ENCODE data around the gene TP53BP2. TPM values are rescaled to one million over a fixed set of nuclear protein-coding genes. Genes with fewer than 3 reads are reported as not detected.
"Not testable (repeated sequence)": the region's sequence is repeated elsewhere in the genome, so short reads cannot be mapped to it uniquely, and the experiment has no call there.

Gene TP53BP2
- 10 to 100 TPM; 46.6 to 56.2 TPM for total RNA-seq

GRCh38 chr1:223845810-223846682, at the start of gene TP53BP2:
TSS of gene TP53BP2 (minus strand) at chr1:223845947. CDS start at chr1:223845680, 267 bp downstream.
- Mint-ChIP-seq H3K4me3 (peak within 1 kb of the TSS; percentile 96), H3K4me1 (peaks cover 44% of the 10 kb centered on the region), H3K27ac (peak within 1 kb of the TSS; percentile 99), H3K36me3 (ENCODE audit: low read depth) (peaks cover 10% of the 10 kb centered on the region), H3K9me3 (ENCODE audit: low read depth) (no peaks in the 10 kb centered on the region), H3K27me3 (no peaks in the 10 kb centered on the region)
- peak; percentile 75 for ATAC-seq
- intact Hi-C loops (cut with DNase I, micrococcal nuclease): loop anchor here (1.0 to 10.0 kb wide), 14 partner anchors 14 to 1134 kb away; partner anchors contain the start of genes AIDA (in 1 of the 2), BROX (in 1 of the 2), CNIH4 (in 1 of the 2) and DEGS1 (in 1 of the 2)
- ChIA-PET CTCF (interaction anchor here (0.5 to 1.5 kb wide), 15 partner anchors 8 to 1276 kb away, joined by 3 to 7 read pairs (median 4); no protein-coding TSS in a partner anchor), POLR2A (interaction anchor here (0.6 to 4.0 kb wide), 8 partner anchors 10 to 150 kb away, joined by 3 to 22 read pairs (median 4); no protein-coding TSS in a partner anchor)
- peak; percentile 91 for DNase-seq

- POLR2A ChIA-PET; ATAC-seq; intact Hi-C loops (cut with DNase I, micrococcal nuclease); H3K36me3 Mint-ChIP-seq (ENCODE audit: low read depth); H3K4me1 Mint-ChIP-seq; H3K27me3 Mint-ChIP-seq; H3K4me3 Mint-ChIP-seq; CTCF ChIA-PET; H3K9me3 Mint-ChIP-seq (ENCODE audit: low read depth); H3K27ac Mint-ChIP-seq; DNase-seq: not testable (repeated sequence)
Measured at GRCh38 chr1:223890494-223890893, 44.7 kb upstream of the TP53BP2 start.

GRCh38 chr1:223889319-223889718, 43.6 kb upstream of the TP53BP2 start:
- intact Hi-C loops (cut with DNase I, micrococcal nuclease); H3K36me3 Mint-ChIP-seq (ENCODE audit: low read depth); H3K27ac Mint-ChIP-seq; CTCF ChIA-PET; DNase-seq; ATAC-seq; H3K27me3 Mint-ChIP-seq; H3K9me3 Mint-ChIP-seq (ENCODE audit: low read depth); POLR2A ChIA-PET; H3K4me1 Mint-ChIP-seq; H3K4me3 Mint-ChIP-seq: not testable (repeated sequence)

- Mint-ChIP-seq H3K4me3 (no peak overlapping the region), H3K9me3 (ENCODE audit: low read depth) (no peaks in the 10 kb centered on the region), H3K27me3 (no peaks in the 10 kb centered on the region), H3K27ac (no peak overlapping the region), H3K4me1 (no peaks in the 10 kb centered on the region), H3K36me3 (ENCODE audit: low read depth) (no peaks in the 10 kb centered on the region)
- ChIA-PET POLR2A (no interaction called here), CTCF (interaction anchor here (1.0 kb wide), 1 partner anchor 446 kb away, joined by 3 read pairs; no protein-coding TSS in a partner anchor)
- DNase-seq: peak; percentile 10
- peak; percentile 51 for ATAC-seq
- intact Hi-C loops (cut with DNase I, micrococcal nuclease): no loop called here
Measured at GRCh38 chr1:223887747-223888418, 42.1 kb upstream of the TP53BP2 start.

GRCh38 chr1:223886516-223886921, 40.8 kb upstream of the TP53BP2 start:
- Mint-ChIP-seq H3K36me3 (ENCODE audit: low read depth) (no peaks in the 10 kb centered on the region), H3K27me3 (no peaks in the 10 kb centered on the region)

GRCh38 chr1:223885614-223886013, 39.9 kb upstream of the TP53BP2 start:
- no peaks in the 10 kb centered on the region for H3K9me3 Mint-ChIP-seq (ENCODE audit: low read depth)
- no peaks in the 10 kb centered on the region for H3K36me3 Mint-ChIP-seq (ENCODE audit: low read depth)
- no peaks in the 10 kb centered on the region for H3K4me1 Mint-ChIP-seq
- ChIA-PET POLR2A (interaction anchor here (0.7 kb wide), 1 partner anchor 670 kb away, joined by 4 read pairs; no protein-coding TSS in a partner anchor), CTCF (no interaction called here)
- no peak for DNase-seq
- intact Hi-C loops (cut with DNase I, micrococcal nuclease): no loop called here
- no peak for ATAC-seq
- no peaks in the 10 kb centered on the region for H3K27me3 Mint-ChIP-seq
- no peak overlapping the region for H3K4me3 Mint-ChIP-seq
- H3K27ac Mint-ChIP-seq: no peak overlapping the region

More at GRCh38 chr1:223886516-223886921, 40.8 kb upstream of the TP53BP2 start:
- no peak overlapping the region for H3K4me3 Mint-ChIP-seq
- CTCF ChIA-PET: interaction anchor here (0.8 kb wide), 1 partner anchor 75 kb away, joined by 3 read pairs; no protein-coding TSS in a partner anchor
- intact Hi-C loops (cut with DNase I, micrococcal nuclease): no loop called here
- ATAC-seq (no peak), DNase-seq (no peak)
- no peaks in the 10 kb centered on the region for H3K4me1 Mint-ChIP-seq
- H3K27ac Mint-ChIP-seq: no peak overlapping the region
- POLR2A ChIA-PET: interaction anchor here (0.7 kb wide), 1 partner anchor 669 kb away, joined by 4 read pairs; no protein-coding TSS in a partner anchor
- H3K9me3 Mint-ChIP-seq (ENCODE audit: low read depth): no peaks in the 10 kb centered on the region

- H3K27me3 Mint-ChIP-seq: no peaks in the 10 kb centered on the region
- H3K36me3 Mint-ChIP-seq (ENCODE audit: low read depth): no peaks in the 10 kb centered on the region
- H3K4me1 Mint-ChIP-seq: no peaks in the 10 kb centered on the region
- ChIA-PET CTCF (interaction anchor here (0.5 kb wide), 1 partner anchor 54 kb away, joined by 3 read pairs; no protein-coding TSS in a partner anchor), POLR2A (no interaction called here)
- intact Hi-C loops (cut with DNase I, micrococcal nuclease): no loop called here
- H3K4me3 Mint-ChIP-seq: no peak overlapping the region
- no peaks in the 10 kb centered on the region for H3K9me3 Mint-ChIP-seq (ENCODE audit: low read depth)
- no peak overlapping the region for H3K27ac Mint-ChIP-seq
- ATAC-seq (no peak), DNase-seq (no peak)
Measured at GRCh38 chr1:223878598-223879325, 33.0 kb upstream of the TP53BP2 start.

- Mint-ChIP-seq H3K36me3 (ENCODE audit: low read depth) (no peaks in the 10 kb centered on the region), H3K9me3 (ENCODE audit: low read depth) (no peaks in the 10 kb centered on the region), H3K27me3 (no peaks in the 10 kb centered on the region), H3K4me1 (no peaks in the 10 kb centered on the region), H3K4me3 (no peak overlapping the region), H3K27ac (no peak overlapping the region)
- CTCF ChIA-PET: no interaction called here
- POLR2A ChIA-PET: no interaction called here
- intact Hi-C loops (cut with DNase I, micrococcal nuclease): no loop called here
- ATAC-seq (no peak), DNase-seq (no peak)
Measured at GRCh38 chr1:223877804-223878203, 32.1 kb upstream of the TP53BP2 start.

- Mint-ChIP-seq H3K27me3 (peaks cover 2% of the 10 kb centered on the region), H3K4me3 (no peak overlapping the region), H3K9me3 (ENCODE audit: low read depth) (no peaks in the 10 kb centered on the region), H3K4me1 (no peaks in the 10 kb centered on the region), H3K36me3 (ENCODE audit: low read depth) (no peaks in the 10 kb centered on the region), H3K27ac (no peak overlapping the region)
- POLR2A ChIA-PET: no interaction called here
- CTCF ChIA-PET: no interaction called here
- no peak for ATAC-seq
- intact Hi-C loops (cut with DNase I, micrococcal nuclease): no loop called here
- DNase-seq: no peak
Measured at GRCh38 chr1:223876590-223876989, 30.8 kb upstream of the TP53BP2 start.

GRCh38 chr1:223873044-223873443, 27.3 kb upstream of the TP53BP2 start:
- POLR2A ChIA-PET: no interaction called here
- no peak for DNase-seq
- H3K27me3 Mint-ChIP-seq: peaks cover 11% of the 10 kb centered on the region

GRCh38 chr1:223872308-223872901, 26.7 kb upstream of the TP53BP2 start:
- Mint-ChIP-seq H3K4me1 (no peaks in the 10 kb centered on the region), H3K36me3 (ENCODE audit: low read depth) (no peaks in the 10 kb centered on the region), H3K27ac (no peak overlapping the region), H3K9me3 (ENCODE audit: low read depth) (no peaks in the 10 kb centered on the region), H3K4me3 (no peak overlapping the region), H3K27me3 (peaks cover 11% of the 10 kb centered on the region)
- ATAC-seq (no peak), DNase-seq (no peak)
- ChIA-PET CTCF (interaction anchor here (1.1 kb wide), 1 partner anchor 14 kb away, joined by 3 read pairs; no protein-coding TSS in a partner anchor), POLR2A (no interaction called here)
- intact Hi-C loops (cut with DNase I, micrococcal nuclease): no loop called here

More at GRCh38 chr1:223873044-223873443, 27.3 kb upstream of the TP53BP2 start:
- H3K9me3 Mint-ChIP-seq (ENCODE audit: low read depth): no peaks in the 10 kb centered on the region
- CTCF ChIA-PET: interaction anchor here (1.1 kb wide), 1 partner anchor 14 kb away, joined by 3 read pairs; no protein-coding TSS in a partner anchor
- ATAC-seq: no peak
- H3K36me3 Mint-ChIP-seq (ENCODE audit: low read depth): no peaks in the 10 kb centered on the region
- H3K4me1 Mint-ChIP-seq: no peaks in the 10 kb centered on the region
- H3K27ac Mint-ChIP-seq: no peak overlapping the region
- no peak overlapping the region for H3K4me3 Mint-ChIP-seq
- intact Hi-C loops (cut with DNase I, micrococcal nuclease): no loop called here
